GM19193 (cell line): Measurements from ENCODE around the gene ARHGAP44.

ENCODE experiments used
- POLR2A ChIP-seq: IDR thresholded peaks from 4 replicates; pipeline ENCODE4 v1.6.1; 2011; ENCODE audit not compliant: insufficient read depth, insufficient read length; ENCODE audit errors: extremely low read depth

ARHGAP44 gene, protein sequence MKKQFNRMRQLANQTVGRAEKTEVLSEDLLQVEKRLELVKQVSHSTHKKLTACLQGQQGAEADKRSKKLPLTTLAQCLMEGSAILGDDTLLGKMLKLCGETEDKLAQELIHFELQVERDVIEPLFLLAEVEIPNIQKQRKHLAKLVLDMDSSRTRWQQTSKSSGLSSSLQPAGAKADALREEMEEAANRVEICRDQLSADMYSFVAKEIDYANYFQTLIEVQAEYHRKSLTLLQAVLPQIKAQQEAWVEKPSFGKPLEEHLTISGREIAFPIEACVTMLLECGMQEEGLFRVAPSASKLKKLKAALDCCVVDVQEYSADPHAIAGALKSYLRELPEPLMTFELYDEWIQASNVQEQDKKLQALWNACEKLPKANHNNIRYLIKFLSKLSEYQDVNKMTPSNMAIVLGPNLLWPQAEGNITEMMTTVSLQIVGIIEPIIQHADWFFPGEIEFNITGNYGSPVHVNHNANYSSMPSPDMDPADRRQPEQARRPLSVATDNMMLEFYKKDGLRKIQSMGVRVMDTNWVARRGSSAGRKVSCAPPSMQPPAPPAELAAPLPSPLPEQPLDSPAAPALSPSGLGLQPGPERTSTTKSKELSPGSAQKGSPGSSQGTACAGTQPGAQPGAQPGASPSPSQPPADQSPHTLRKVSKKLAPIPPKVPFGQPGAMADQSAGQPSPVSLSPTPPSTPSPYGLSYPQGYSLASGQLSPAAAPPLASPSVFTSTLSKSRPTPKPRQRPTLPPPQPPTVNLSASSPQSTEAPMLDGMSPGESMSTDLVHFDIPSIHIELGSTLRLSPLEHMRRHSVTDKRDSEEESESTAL

GRCh38 chr17:12789481-12790248 is at the start of gene ARHGAP44:
TSS of gene ARHGAP44 (plus strand) at chr17:12789498. CDS start at chr17:12789839, 341 bp downstream.
- TF ChIP-seq POLR2A: no peak

GRCh38 chr17:12739500-12739899 is 49.8 kb upstream of the ARHGAP44 start:
- no peak for TF ChIP-seq POLR2A

DNA sequence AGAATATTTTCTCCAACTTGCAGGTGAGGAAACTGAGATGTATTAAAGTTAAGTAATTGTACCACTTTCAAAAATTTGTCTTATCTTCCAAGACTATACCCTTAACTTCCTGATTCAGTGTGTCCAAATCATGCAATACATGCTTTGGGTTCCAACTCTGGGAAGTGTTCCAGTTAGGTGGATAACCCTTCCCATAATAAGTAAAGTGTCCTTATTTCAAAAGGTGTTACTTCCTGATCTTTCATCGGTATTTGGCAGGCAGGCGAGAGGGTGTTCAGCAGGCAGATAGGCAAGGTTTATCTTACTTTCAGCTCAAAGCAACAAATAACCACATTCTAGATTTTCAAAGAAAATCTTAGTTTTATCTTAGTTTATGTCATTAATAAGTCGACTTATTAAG is 46.3 kb upstream of the ARHGAP44 start:
- TF ChIP-seq POLR2A: no peak

DNA sequence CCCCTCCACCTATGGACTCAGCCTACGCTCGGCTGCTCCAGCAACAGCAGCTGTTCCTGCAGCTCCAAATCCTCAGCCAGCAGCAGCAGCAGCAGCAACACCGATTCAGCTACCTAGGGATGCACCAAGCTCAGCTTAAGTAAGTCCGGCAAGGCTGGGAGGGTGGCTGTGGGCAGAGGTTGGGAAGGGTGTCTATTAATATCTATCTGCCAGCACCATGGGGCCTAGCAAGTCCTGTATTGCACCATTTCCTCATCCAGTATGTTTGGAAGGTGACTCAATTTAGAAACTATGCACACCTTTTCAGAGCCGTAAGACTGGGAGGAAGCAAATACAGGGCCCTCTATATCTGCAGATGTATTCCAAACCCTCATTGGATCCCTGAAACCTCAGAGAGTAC is 45.0 kb upstream of the ARHGAP44 start:
- no peak for TF ChIP-seq POLR2A

- no peak for TF ChIP-seq POLR2A
Measured at GRCh38 chr17:12744786-12745185, 44.5 kb upstream of the ARHGAP44 start.

DNA sequence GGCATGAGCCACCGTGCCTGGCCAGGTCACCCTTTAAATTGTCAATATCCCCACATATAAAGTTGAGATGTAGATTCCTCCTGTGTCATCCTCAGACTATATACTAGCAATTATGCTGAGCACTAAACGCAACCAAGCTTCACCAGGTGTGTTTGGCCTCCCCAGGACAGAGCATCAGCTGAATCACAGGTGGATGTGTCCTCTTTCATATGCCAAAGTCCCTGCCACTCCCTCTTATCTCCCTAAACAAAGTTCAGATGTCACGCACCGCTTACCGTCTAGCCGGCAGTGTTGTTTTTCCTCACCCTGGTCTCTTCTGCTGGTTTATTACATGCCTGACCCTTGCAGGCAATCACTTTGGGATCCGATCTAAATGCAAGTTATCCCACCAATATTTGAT is 43.8 kb upstream of the ARHGAP44 start:
- no peak for TF ChIP-seq POLR2A

DNA sequence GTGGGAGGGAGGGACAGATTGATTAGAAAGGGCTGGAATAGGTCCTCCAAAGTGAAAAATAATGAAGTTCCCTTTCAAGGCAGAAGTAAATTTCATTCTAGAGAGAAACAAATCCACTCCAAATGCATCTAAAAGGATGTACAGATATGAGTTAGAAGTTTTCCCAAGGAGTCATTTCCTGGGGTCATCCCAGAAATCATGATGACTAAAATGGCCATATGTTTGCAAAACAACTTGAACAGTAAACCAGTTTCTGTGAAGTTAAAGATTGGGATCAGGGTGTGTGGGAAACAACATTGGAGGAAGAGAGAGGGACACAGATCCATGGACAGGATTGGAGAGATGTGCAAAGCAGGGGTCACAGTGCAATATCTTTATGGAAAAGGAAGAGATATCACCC is 32.5 kb upstream of the ARHGAP44 start:
- no peak for TF ChIP-seq POLR2A

DNA sequence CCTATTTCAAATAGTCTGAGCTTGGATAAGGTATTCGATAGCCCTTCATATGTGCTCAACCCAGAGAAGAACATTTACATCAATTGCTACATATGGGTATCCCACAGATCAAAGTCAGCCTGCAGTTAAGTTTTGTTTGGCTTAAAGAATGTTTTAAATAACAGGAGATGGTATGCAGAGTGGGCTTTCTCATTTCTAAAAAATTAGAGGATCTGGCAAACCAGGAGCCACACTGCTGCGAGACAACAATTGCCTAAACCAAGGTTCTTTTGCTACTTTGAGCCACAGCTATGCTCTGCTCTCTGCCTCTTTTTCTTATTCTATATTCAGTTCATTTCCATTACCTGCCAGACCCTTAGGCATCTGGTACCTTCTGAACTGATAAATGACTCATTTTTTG is 30.2 kb upstream of the ARHGAP44 start:
- TF ChIP-seq POLR2A: no peak

- TF ChIP-seq POLR2A: no peak
Measured at GRCh38 chr17:12765548-12765947, 23.8 kb upstream of the ARHGAP44 start.

DNA sequence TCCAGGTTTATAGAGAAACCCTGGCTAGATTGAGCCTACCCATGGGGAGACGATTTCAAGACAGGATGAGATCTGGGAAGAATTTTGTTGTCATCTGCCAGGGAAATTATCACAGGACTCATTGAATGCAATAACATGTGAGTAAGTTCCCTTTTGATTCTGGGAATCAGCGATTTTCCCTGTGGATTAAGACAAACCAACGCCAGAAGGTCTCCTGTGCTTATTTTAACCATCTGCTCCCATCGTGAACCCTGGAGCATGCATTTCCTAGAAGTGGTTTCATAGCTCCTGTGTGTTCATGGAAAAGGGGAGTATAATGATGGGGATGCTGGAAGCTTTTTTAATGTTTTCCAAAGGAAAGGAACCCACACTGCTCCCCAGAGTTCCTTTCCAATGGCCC is 21.0 kb upstream of the ARHGAP44 start:
- no peak for TF ChIP-seq POLR2A

DNA sequence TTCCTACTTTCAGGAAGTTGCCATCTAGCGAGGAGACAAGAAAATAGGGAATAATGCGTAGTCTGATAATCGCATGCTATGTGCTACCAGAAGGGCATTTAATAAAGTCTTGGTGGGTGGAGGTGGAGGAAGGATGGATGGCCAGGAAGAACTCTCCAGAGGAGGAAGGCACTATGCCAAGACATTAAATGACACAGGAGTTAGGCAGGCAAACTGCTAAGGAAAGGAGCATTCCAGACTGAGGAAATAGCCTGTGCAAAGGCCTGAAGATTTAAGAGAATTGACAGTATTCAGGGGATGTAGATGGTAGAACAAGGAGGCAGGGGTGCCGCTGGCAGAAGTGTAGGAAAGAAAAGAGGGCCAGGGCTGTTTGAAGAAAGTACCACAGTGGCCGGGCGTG is 19.3 kb upstream of the ARHGAP44 start:
- TF ChIP-seq POLR2A: no peak

DNA sequence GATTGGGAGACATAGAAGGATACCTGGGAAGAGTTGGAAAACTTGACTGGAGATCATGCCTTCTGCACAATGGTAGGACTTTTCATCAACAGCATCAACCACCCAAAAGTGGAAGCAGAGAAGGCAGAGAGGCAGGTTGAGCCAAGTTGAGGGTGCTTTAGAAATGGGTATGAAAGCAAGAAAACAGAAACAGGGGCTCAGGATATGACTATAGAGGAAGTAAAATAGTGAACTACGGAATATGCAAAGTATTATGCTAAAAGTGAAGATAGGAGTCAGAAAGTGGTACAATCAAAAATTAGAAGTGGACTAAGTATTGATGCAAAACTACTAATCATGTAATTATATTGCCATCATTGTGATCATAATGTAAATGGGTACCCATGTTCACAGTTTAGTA is 16.1 kb upstream of the ARHGAP44 start:
- no peak for TF ChIP-seq POLR2A

GRCh38 chr17:12789075-12789480 is 220 bp upstream of the ARHGAP44 start:
- no peak for TF ChIP-seq POLR2A

DNA sequence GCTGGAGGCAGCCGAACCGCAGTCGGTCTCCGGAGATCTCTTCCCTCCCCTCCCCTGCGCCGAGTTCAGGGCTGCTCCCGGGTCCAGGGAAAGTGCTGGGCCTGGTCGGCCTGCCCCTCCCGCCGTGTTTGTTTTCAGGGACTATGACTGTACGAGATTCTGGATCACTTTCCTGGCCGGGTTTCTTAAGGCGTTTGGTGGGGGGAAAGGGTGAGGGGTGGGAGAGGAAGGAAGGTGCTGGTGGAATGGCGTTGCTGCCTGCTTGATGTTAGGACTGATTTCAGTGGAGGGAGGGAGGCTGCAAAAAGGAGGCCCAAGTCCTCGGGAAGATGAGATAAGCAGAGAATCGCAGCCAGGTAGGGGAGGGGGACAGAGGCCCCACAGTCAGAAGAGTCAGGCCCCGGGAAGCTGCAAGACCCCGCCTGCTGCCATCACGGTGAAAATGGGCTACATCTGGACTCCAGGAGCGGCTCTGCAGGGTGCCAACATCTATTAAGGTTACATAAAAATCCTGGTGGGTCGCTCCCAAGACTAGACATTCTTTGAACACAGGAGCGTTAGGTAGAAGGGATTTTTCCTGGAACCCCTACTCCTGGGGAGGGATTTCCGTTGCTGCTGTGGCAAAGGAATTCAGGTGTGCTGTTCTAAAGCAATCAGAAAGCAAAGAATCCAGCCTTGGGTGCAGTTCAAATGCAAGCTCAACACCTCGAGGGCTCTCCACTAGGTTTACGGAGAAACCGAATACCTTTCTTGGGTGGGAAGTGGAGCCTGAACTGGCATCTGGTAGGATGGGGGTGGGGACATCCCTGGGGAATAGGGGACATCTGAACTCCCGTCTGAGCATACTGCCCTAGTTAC is 1.2 kb downstream of the ARHGAP44 start:
- no peak for TF ChIP-seq POLR2A
